ENCODE results near the gene SEMA3B.

SEMA3B gene

GRCh38 chr3:50274371-50275104 lies 5.6 kb downstream of the SEMA3B start (continued):
- TF ChIP-seq ZNF513 (tag by site-specific recombination; IDR thresholded peaks at IDR 0.05) (no peak), ZNF560 (tag by site-specific recombination; IDR thresholded peaks at IDR 0.05; ENCODE audit: borderline replicate concordance) (no peak), ZNF654 (tag by site-specific recombination; IDR thresholded peaks at IDR 0.05; ENCODE audit: low read depth) (peak; percentile 62), HOXC10 (CRISPR knock-in tag; IDR thresholded peaks at IDR 0.05) (no peak), ZFP41 (tag by site-specific recombination; IDR thresholded peaks at IDR 0.05; ENCODE audit: borderline replicate concordance) (no peak), ZNF501 (tag by site-specific recombination; IDR thresholded peaks at IDR 0.05) (0 out of 2 replicates have a peak, but pooled peaks have one; percentile 48), ZNF2 (tag by site-specific recombination; IDR thresholded peaks at IDR 0.05) (0 out of 2 replicates have a peak, but pooled peaks have one; percentile 45), ZBTB44 (tag by site-specific recombination; IDR thresholded peaks at IDR 0.05) (no peak), CTCF (tag by site-specific recombination; IDR thresholded peaks at IDR 0.05) (peak; percentile 92), PATZ1 (tag by site-specific recombination; IDR thresholded peaks at IDR 0.05) (0 out of 2 replicates have a peak, but pooled peaks have one; percentile 37), SP7 (tag by site-specific recombination; IDR thresholded peaks at IDR 0.05) (peak; percentile 27; the same call in 1 of the 2 replicates), ATF2 (tag by site-specific recombination; IDR thresholded peaks at IDR 0.05; ENCODE audit: low read depth) (peak; percentile 72; the same call in 1 of the 2 replicates), ZNF324 (tag by site-specific recombination; IDR thresholded peaks at IDR 0.05) (no peak), ZNF837 (tag by site-specific recombination; IDR thresholded peaks at IDR 0.05) (no peak), RBAK (tag by site-specific recombination; IDR thresholded peaks at IDR 0.05) (no peak), PRDM6 (tag by site-specific recombination; IDR thresholded peaks at IDR 0.05) (no peak), ZNF473 (tag by site-specific recombination; IDR thresholded peaks at IDR 0.05) (no peak), ZNF404 (tag by site-specific recombination; IDR thresholded peaks at IDR 0.05) (no peak), ZNF292 (tag by site-specific recombination; IDR thresholded peaks at IDR 0.05; ENCODE audit: borderline replicate concordance, low read depth) (no peak), ZNF174 (tag by site-specific recombination; IDR thresholded peaks at IDR 0.05) (no peak), GFI1B (tag by site-specific recombination; IDR thresholded peaks at IDR 0.05) (no peak), ZNF658 (tag by site-specific recombination; IDR thresholded peaks at IDR 0.05) (no peak), ZNF423 (tag by site-specific recombination; IDR thresholded peaks at IDR 0.05) (no peak)
